Brain microvascular endothelial cell (primary cell): ENCODE measurements around the gene RBBP8.

ENCODE experiments used
- DNase-seq: peaks from one replicate; pipeline ENCODE4 v3.0.0-alpha.2; 2020
- H3K27ac ChIP-seq: fragments of 250-450 bp; sonication (Bioruptor Pico); 2 replicates; pipeline ENCODE4 v1.5.1; 2020; ENCODE audit warnings: mild to moderate bottlenecking, moderate library complexity
- H3K27me3 ChIP-seq: fragments of 250-450 bp; sonication (Bioruptor Pico); replicated peaks from 2 replicates; pipeline ENCODE4 v1.5.1; 2020; ENCODE audit warnings: mild to moderate bottlenecking
- H3K36me3 ChIP-seq: fragments of 250-450 bp; sonication (Bioruptor Pico); replicated peaks from 2 replicates; pipeline ENCODE4 v1.5.1; 2020; ENCODE audit warnings: mild to moderate bottlenecking
- H3K4me3 ChIP-seq: 2 replicates; pipeline ENCODE4 v1.5.1; 2011; ENCODE audit warnings: low read depth, mild to moderate bottlenecking, control low read depth, low read length, moderate library complexity
- CTCF ChIP-seq: IDR thresholded peaks from 2 replicates; pipeline ENCODE4 v1.5.1; 2011; ENCODE audit warnings: low read depth, mild to moderate bottlenecking, moderate library complexity, low read length, control low read depth, inconsistent platforms; ENCODE audit errors: missing control alignments
- in situ Hi-C: cut with HindIII; loops from 2 replicates; pipeline ENCODE4 v1.10.0; 2017; ENCODE audit warnings: low sequenced_read_pairs, low pct_ligation_motif_present

The RBBP8 gene

GRCh38 chr18:23066060-23066459 lies 132.9 kb downstream of the RBBP8 start:
- H3K36me3 ChIP-seq: no peaks in the 10 kb centered on the region
- H3K4me3 ChIP-seq: no peak overlapping the region
- in situ Hi-C loops: no loop called here
- no peaks in the 10 kb centered on the region for H3K27me3 ChIP-seq
- no peak overlapping the region for H3K27ac ChIP-seq
- no peak for TF ChIP-seq CTCF
- no peak for DNase-seq

DNA sequence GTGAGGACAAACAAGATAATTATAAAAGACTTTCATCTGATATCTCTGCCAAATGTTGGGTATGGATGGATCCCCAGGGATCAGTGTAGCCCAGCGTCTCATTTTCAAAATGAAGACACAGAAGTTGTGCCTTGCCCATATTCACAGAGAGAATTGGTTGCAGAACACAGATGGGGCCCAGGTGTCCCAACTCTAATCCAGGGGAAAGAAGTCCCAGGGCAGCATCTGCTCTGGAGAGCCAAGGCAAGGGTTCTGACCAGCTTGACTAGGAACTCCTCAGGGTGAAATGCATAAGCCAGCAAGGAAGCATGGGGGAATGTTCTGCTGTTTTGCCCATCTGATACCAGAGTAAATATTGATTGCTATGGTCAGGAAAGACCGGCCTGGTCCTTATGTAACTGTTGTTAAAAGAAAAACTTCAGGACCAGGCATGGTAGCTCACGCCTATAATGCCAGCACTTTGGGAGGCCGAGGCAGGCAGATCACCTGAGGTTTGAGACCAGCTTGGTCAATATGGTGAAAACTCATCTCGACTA lies 133.4 kb downstream of the RBBP8 start:
- no peaks in the 10 kb centered on the region for H3K36me3 ChIP-seq
- no peak overlapping the region for H3K27ac ChIP-seq
- in situ Hi-C loops: no loop called here
- H3K4me3 ChIP-seq: no peak overlapping the region
- no peak for TF ChIP-seq CTCF
- DNase-seq: no peak
- no peaks in the 10 kb centered on the region for H3K27me3 ChIP-seq

DNA sequence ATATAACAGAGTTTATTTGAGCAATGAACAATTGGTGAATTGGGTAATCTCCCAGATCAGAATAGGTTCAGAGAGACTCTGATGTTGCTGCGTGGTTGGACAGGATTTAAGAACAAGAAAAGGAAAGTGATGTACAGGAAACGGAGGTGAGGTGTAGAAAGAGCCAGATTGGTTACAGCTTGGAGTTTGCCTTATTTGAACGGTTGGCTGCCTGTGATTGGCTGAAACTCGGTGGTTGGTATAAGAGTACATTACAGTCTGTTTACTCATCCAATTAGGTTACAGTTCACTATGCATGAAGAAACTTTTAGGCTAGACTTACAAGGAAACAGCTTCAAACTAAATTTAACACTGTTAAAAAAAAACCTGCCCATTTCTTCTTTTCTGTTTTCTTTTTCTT lies 134.1 kb downstream of the RBBP8 start:
- no peak for TF ChIP-seq CTCF
- no peaks in the 10 kb centered on the region for H3K27me3 ChIP-seq
- H3K36me3 ChIP-seq: no peaks in the 10 kb centered on the region
- H3K4me3 ChIP-seq: no peak overlapping the region
- H3K27ac ChIP-seq: no peak overlapping the region
- in situ Hi-C loops: no loop called here
- DNase-seq: no peak

GRCh38 chr18:23068011-23068410 lies 134.9 kb downstream of the RBBP8 start:
- in situ Hi-C loops: no loop called here
- H3K36me3 ChIP-seq: no peaks in the 10 kb centered on the region
- no peak for DNase-seq
- no peak overlapping the region for H3K27ac ChIP-seq
- H3K4me3 ChIP-seq: no peak overlapping the region
- H3K27me3 ChIP-seq: no peaks in the 10 kb centered on the region
- TF ChIP-seq CTCF: no peak

- DNase-seq: no peak
- Histone ChIP-seq H3K36me3 (no peaks in the 10 kb centered on the region), H3K27me3 (no peaks in the 10 kb centered on the region), H3K27ac (no peak overlapping the region), H3K4me3 (no peak overlapping the region)
- in situ Hi-C loops: no loop called here
- no peak for TF ChIP-seq CTCF
Observed at GRCh38 chr18:23068570-23069310, 135.6 kb downstream of the RBBP8 start.

DNA sequence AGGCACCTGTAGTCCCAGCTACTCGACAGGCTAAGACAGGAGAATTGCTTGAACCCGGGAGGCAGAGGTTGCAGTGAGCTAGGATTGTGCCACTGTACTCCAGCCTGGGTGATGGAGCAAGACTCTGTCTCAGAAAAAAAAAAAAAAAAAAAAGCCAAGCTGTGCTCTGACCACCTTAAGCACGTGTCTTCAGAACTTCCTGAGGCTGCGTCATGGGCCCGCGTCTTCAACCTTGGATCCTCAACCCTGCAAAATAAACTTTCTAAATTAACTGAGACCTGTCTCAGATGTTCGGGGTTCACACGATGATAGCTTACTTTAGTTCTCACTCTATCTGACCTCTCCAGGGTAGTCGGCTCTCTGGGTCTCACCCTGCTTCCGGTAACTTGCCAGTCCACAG lies 136.4 kb downstream of the RBBP8 start:
- Histone ChIP-seq H3K27me3 (no peaks in the 10 kb centered on the region), H3K27ac (no peak overlapping the region), H3K4me3 (no peak overlapping the region), H3K36me3 (no peaks in the 10 kb centered on the region)
- no peak for TF ChIP-seq CTCF
- DNase-seq: no peak
- in situ Hi-C loops: no loop called here
